Measurements from ENCODE around the gene TMEM232.

- TF ChIP-seq POLR2A (IDR thresholded peaks at IDR 0.05; ENCODE audit: low read length) (no peak), GATA1 (IDR thresholded peaks at IDR 0.05; ENCODE audit: low read depth, low read length) (no peak)
Observed at GRCh38 chr5:110512266-110512665, 214.2 kb downstream of the TMEM232 start.

Data from erythroblast (primary cell).